ENCODE data around the gene CA4. TPM values are rescaled to one million over a fixed set of nuclear protein-coding genes. Genes with fewer than 3 reads are reported as not detected.
A peak's percentile ranks its signal among the peaks of the same experiment; 100 is the strongest.

Gene CA4
- total and polyA plus RNA-seq, 2 of the 8 experiments (the other 6 are each of a cell fraction or from before 2014, with no cell fraction given), result 3.6 to 4.2 TPM

DNA sequence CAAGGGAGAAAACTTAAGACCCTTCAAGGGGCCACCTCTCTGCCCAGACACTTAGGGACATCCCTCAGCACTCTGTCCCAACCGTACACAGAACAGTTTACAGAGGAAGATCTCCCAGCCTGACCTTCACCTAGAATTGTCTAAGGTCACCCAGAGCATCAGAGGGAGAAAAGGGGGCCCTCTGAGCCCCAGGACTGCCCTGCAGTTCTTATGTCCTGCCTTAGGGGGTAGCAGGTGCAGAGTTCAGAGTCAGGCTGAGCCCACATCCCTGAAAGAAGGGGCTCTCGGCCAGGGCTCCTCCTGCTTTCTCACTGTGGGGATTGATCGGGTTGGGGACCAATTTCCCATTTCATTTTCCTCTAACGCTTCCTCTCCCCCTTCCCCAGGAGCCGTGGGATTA lies 15.4 kb downstream of the CA4 start:
- ChIA-PET POLR2A (ENCODE audit: partially characterized antibody) (no interaction called here), CTCF (ENCODE audit: partially characterized antibody) (no interaction called here)
- Histone ChIP-seq H3K4me2 (ENCODE audit: insufficient read depth in 1 of 2, low read depth in 2 of 2, low read length in 2 of 2) (no peak overlapping the region), H2BK15ac (ENCODE audit: low read length) (0 out of 2 replicates have a peak overlapping the region, but pooled peaks have one; percentile 29), H3K79me1 (ENCODE audit: low read depth, low read length) (no peaks in the 10 kb centered on the region), H2BK12ac (ENCODE audit: low read depth, low read length) (no peak overlapping the region), H2BK120ac (replicated peaks; ENCODE audit: low read depth, low read length) (peak overlapping the region; percentile 18), H3K27me3 (replicated peaks in 1 of 4; ENCODE audit: control insufficient read depth in 3 of 4, extremely low read depth in 1 of 4, insufficient read depth in 3 of 4, low read length in 3 of 4) (no peaks in the 10 kb centered on the region), H4K8ac (ENCODE audit: extremely low read depth, insufficient read depth, low read length) (no peak overlapping the region), H3K4ac (replicated peaks; ENCODE audit: insufficient read length, low read depth, low read length) (no peak overlapping the region), H3K4me1 (replicated peaks in 1 of 4; ENCODE audit: control insufficient read depth in 3 of 4, insufficient read depth in 4 of 4, low read length in 3 of 4) (peaks cover 0 to 35% (median 22%) of the 10 kb centered on the region in 4 experiments; a peak in 6 of 7 replicates), H3K36me3 (ENCODE audit: control insufficient read depth in 2 of 4, insufficient read depth in 4 of 4, low read length in 3 of 4) (no peaks in the 10 kb centered on the region), H3K9ac (replicated peaks in 1 of 4; ENCODE audit: extremely low read depth in 1 of 4, low read depth in 3 of 4, low read length in 3 of 4) (no peak overlapping the region), H2AFZ (ENCODE audit: low read length) (no peak overlapping the region), H3K9me3 (ENCODE audit: insufficient read depth in 2 of 2, low read depth in 1 of 2, low read length in 1 of 2) (no peaks in the 10 kb centered on the region), H3K4me3 (ENCODE audit: extremely low read depth in 1 of 4, insufficient read depth in 2 of 4, low read depth in 3 of 4, low read length in 4 of 4) (no peak overlapping the region), H3K14ac (ENCODE audit: insufficient read length) (no peak overlapping the region), H3K56ac (replicated peaks; ENCODE audit: insufficient read length, low read depth, low read length) (no peak overlapping the region), H2AK5ac (ENCODE audit: low read depth, low read length) (no peak overlapping the region), H3K23ac (ENCODE audit: insufficient read length) (no peak overlapping the region), H3K27ac (ENCODE audit: low read depth, low read length) (no peak overlapping the region), H4K20me1 (replicated peaks in 1 of 2; ENCODE audit: control insufficient read depth in 1 of 2, insufficient read depth in 2 of 2, low read length in 2 of 2) (no peaks in the 10 kb centered on the region), H4K91ac (replicated peaks; ENCODE audit: insufficient read length, low read length) (no peak overlapping the region), H3K18ac (ENCODE audit: extremely low read depth, low read length) (no peak overlapping the region; the same call in 1 of the 2 replicates), H2BK5ac (ENCODE audit: low read depth, low read length) (no peak overlapping the region), H2BK20ac (ENCODE audit: low read length) (no peak overlapping the region), H3K23me2 (ENCODE audit: low read depth, low read length) (peaks cover 5% of the 10 kb centered on the region; the same call in 1 of the 2 replicates), H4K5ac (ENCODE audit: insufficient read length, low read depth, low read length) (no peak overlapping the region), H3K79me2 (ENCODE audit: control insufficient read depth in 1 of 2, insufficient read depth in 2 of 2, low read length in 2 of 2) (no peaks in the 10 kb centered on the region)
- WGBS, 2 experiments (ENCODE audit: extremely low coverage in 1 of 2, insufficient coverage in 1 of 2, insufficient read length in 1 of 2, insufficient replicate concordance in 2 of 2, low coverage in 1 of 2, low lambda C conversion rate in 2 of 2, missing lambda C conversion rate in 1 of 2), result 83% methylated on average over 5 of the region's 5 CpGs; no CpG with 5 or more reads in 1 of the 2 experiments
- no peak for DNase-seq (ENCODE audit: low read depth in 1 of 2, low spot score in 2 of 2)
- TF ChIP-seq ASH2L (IDR thresholded peaks at IDR 0.05; ENCODE audit: low read length), result no peak
- TF ChIP-seq RAD21 (IDR thresholded peaks at IDR 0.05 in 1 of 2, conservative IDR thresholded peaks at IDR 0.05 in 1 of 2; ENCODE audit: low read depth in 2 of 2, low read length in 2 of 2), result peak in 1 of 2 experiments; percentile 29; a peak in 1 of 4 replicates
- peak in 2 of 3 experiments; percentile 32 to 33; a peak in 2 of 4 replicates for TF ChIP-seq CTCF (IDR thresholded peaks at IDR 0.05; ENCODE audit: control extremely low read depth in 1 of 3, insufficient read depth in 1 of 3, low read depth in 1 of 3, low read length in 3 of 3)
- no peak for FAIRE-seq
